Measurements from ENCODE around the gene PITRM1.

GRCh38 chr10:3172446-3173170 is at the start of gene PITRM1:
- TF ChIP-seq CTCF (IDR thresholded peaks at IDR 0.05) = no peak
- peak; percentile 88 to 99 (median 98) for TF ChIP-seq POLR2A (IDR thresholded peaks at IDR 0.05)
- TF ChIP-seq EP300 (IDR thresholded peaks at IDR 0.05) = peak in 1 of 4 donors; percentile 79

All from upper lobe of left lung (tissue), 4 donors.